ENCODE results near the gene KLHL2.

The KLHL2 gene

DNA sequence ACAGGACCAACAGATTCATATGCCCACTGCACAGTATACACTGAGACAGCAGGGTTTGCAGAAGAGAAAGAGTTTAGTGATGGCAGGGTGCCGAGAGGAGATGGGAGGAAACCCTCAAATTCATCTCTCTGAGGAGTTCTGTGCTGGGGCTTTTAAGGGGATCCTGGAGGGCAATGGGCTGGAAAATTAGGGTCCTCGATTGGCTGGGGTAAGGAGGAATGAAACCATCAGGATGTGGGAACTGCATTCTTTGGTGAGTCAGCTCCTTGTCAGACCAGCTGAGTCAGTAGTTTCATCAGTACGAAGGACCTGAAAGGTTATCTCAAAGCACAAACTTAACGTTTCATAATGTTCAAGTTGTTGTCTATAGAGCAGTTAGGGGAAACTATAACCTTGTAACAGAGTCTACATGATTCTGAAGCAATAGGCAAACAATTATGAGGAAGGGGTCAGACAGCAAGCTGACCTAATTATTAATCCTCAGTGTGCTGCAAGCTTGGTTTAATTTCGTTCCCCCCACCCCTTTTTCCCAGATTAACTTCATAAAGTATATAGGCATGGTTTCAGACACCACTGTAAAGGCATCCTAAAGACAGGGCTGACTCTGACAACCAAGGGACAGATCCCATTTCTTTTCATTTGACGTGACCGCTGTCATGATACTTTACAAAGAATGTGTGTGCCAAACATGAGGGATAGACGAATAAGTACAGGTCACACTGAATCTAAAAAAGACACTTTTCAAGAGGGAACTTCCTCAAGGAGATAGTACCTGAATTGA lies 118.6 kb downstream of the KLHL2 start:
- Histone ChIP-seq H3K27me3 (replicated peaks; ENCODE audit: control insufficient read depth, insufficient read depth, low read length) (no peaks in the 10 kb centered on the region), H3K4me3 (replicated peaks; ENCODE audit: low read depth, low read length) (peak overlapping the region; percentile 63), H3K36me3 (ENCODE audit: control insufficient read depth, insufficient read depth, low read length) (peaks cover 5% of the 10 kb centered on the region)
- no peak for TF ChIP-seq CTCF (IDR thresholded peaks at IDR 0.05; ENCODE audit: insufficient read depth, low read length, poor library complexity, severe bottlenecking)
- DNase-seq (ENCODE audit: extremely low read depth, insufficient read length), result no peak

DNA sequence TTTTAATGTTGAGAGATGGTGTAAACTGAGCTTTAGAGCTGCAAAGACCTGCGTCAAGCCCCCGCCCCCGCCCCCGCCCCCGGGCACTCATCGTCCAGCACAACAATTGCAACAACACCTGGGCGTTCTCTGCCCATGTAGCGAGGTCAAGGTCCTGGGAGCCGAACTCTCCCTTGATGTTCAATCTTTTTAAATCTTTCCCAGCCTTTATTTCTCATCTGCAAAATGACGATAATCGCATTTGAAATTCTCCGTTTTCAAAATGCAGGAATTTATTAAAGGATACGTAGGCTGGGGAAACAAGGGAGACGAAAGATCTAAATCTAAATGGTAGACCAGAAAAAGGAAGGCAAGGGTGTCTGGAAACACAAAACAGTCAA lies 119.5 kb downstream of the KLHL2 start:
- DNase-seq (ENCODE audit: extremely low read depth, insufficient read length), result no peak
- TF ChIP-seq CTCF (IDR thresholded peaks at IDR 0.05; ENCODE audit: insufficient read depth, low read length, poor library complexity, severe bottlenecking), result no peak
- Histone ChIP-seq H3K4me3 (replicated peaks; ENCODE audit: low read depth, low read length) (peak overlapping the region; percentile 63), H3K36me3 (ENCODE audit: control insufficient read depth, insufficient read depth, low read length) (peaks cover 5% of the 10 kb centered on the region), H3K27me3 (replicated peaks; ENCODE audit: control insufficient read depth, insufficient read depth, low read length) (no peaks in the 10 kb centered on the region)

GRCh38 chr4:165327211-165328100 lies 120.1 kb downstream of the KLHL2 start, which contains the start of gene MSMO1:
Gene MSMO1 (plus strand): TSS chr4:165327669. CDS start chr4:165333371, 5,702 bp downstream.
- DNase-seq (ENCODE audit: extremely low read depth, insufficient read length), result peak; percentile 99
- H3K36me3 ChIP-seq (ENCODE audit: control insufficient read depth, insufficient read depth, low read length), result peaks cover 5% of the 10 kb centered on the region
- peak within 1 kb of the TSS; percentile 82 for H3K4me3 ChIP-seq (replicated peaks; ENCODE audit: low read depth, low read length)
- H3K27me3 ChIP-seq (replicated peaks; ENCODE audit: control insufficient read depth, insufficient read depth, low read length), result no peaks in the 10 kb centered on the region
- TF ChIP-seq CTCF (IDR thresholded peaks at IDR 0.05; ENCODE audit: insufficient read depth, low read length, poor library complexity, severe bottlenecking), result no peak

DNA sequence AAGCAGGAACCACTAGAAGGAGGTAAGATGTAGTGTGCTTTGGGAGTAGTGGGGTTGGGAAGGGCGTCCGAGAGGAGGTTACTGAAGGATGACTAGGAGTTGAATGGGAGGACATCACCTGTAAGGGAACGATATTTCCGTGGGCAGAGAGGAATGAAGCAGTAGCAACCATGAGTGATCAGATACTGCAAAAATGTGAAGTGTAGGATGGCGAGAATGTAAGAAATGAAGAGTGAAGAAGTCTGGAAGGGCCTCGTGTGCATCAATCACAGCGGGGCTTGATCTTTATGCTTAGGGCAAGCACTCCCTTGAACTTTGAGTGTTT lies 120.7 kb downstream of the KLHL2 start:
- no peak for DNase-seq (ENCODE audit: extremely low read depth, insufficient read length)
- no peak for TF ChIP-seq CTCF (IDR thresholded peaks at IDR 0.05; ENCODE audit: insufficient read depth, low read length, poor library complexity, severe bottlenecking)
- H3K36me3 ChIP-seq (ENCODE audit: control insufficient read depth, insufficient read depth, low read length), result peaks cover 5% of the 10 kb centered on the region
- no peaks in the 10 kb centered on the region for H3K27me3 ChIP-seq (replicated peaks; ENCODE audit: control insufficient read depth, insufficient read depth, low read length)
- peak overlapping the region; percentile 82 for H3K4me3 ChIP-seq (replicated peaks; ENCODE audit: low read depth, low read length)

- Histone ChIP-seq H3K36me3 (ENCODE audit: control insufficient read depth, insufficient read depth, low read length) (peaks cover 5% of the 10 kb centered on the region), H3K4me3 (replicated peaks; ENCODE audit: low read depth, low read length) (peak overlapping the region; percentile 82), H3K27me3 (replicated peaks; ENCODE audit: control insufficient read depth, insufficient read depth, low read length) (no peaks in the 10 kb centered on the region)
- no peak for DNase-seq (ENCODE audit: extremely low read depth, insufficient read length)
- no peak for TF ChIP-seq CTCF (IDR thresholded peaks at IDR 0.05; ENCODE audit: insufficient read depth, low read length, poor library complexity, severe bottlenecking)
These were observed 121.3 kb downstream of the KLHL2 start for GRCh38 chr4:165328708-165329107.
